ENCODE data around the gene HMCN2. TPM values are rescaled to one million over a fixed set of nuclear protein-coding genes. Genes with fewer than 3 reads are reported as not detected.

Gene HMCN2
- total and polyA plus RNA-seq, 2 experiments from 2014 or later = 0.50 to 0.54 TPM

DNA sequence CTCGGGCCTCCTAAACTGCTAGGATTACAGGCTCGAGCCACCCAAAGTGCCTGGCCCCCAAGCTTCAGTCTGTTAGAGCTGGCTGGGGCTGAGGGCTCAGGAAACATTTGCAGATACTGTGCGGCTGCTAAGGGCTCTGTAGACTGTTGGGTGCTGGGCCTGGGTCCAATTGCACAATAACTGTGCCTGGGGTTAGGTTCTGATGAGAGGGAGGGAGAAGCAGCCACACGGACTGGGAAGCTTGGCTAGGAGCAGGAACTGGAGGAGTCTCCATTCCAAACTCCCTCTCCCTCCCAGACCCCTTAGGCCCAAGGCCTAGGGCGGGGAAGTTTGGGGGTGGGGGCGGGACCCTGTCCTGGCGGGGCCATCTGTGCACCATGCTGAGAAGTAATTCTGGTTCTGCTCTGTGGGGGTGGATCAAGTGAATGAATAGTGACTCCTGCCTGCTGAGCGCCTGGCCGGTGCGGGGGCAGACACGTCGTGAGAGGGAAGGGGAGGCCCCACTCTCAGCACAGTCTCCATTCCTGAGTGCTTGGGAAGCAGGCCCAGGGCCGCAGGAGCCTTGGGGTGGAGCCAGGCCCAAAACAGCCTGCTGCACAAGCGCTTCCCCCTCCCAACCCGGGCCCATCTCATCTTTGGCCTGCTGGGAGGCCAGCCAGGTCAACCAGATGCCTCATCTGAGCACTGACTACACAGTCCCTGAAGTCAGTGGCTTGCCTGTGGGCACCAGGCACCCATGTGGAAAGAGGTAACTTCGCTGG is 180.7 kb downstream of the HMCN2 start:
- H3K36me3 ChIP-seq (replicated peaks; ENCODE audit: insufficient read depth, low read depth) = no peaks in the 10 kb centered on the region
- H3K4me1 ChIP-seq (ENCODE audit: insufficient read depth) = peaks cover 44% of the 10 kb centered on the region
- DNase-seq (ENCODE audit: low spot score) = peak; percentile 67

DNA sequence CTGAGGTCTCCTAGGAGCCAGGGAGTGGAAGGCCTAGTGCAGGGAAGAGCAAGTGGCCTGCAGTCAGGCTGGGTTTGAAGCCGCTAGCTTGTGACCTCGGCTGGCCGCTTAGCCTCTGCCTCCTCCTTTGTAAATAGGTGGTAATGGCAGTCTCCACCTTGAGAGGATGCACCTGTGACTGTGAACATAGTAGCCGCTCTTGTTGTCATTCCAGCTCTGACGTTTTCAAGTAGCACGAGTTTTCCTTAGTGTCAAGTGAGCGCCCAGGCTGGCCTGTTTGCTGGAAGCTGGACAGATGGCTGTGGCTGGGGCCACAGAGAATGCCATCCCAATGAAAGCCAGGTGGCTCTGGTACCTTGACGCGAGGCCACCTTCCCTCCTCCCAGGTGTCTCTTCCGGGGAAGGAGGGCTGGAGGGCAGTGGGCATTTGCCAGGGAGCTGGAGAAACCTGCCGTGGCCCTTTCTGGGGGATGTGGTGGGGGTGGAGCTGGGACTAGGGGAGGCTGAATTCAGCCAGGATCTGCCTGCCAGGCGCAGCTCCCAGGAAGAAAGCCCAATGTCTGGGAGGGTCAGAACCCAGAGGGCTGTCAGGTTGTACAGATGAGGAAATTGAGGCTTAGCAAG is 181.7 kb downstream of the HMCN2 start:
- Histone ChIP-seq H3K4me2 (peak overlapping the region; percentile 99), H3K4me1 (ENCODE audit: insufficient read depth) (peaks cover 54% of the 10 kb centered on the region), H3K9me2 (replicated peaks; ENCODE audit: insufficient read depth) (no peaks in the 10 kb centered on the region), H3K27ac (peak overlapping the region; percentile 92), H3K36me3 (replicated peaks; ENCODE audit: insufficient read depth, low read depth) (no peaks in the 10 kb centered on the region), H3K4me3 (no peak overlapping the region), H3K9me3 (ENCODE audit: low read depth) (no peaks in the 10 kb centered on the region), H4K20me1 (ENCODE audit: insufficient read depth, poor library complexity, severe bottlenecking) (no peaks in the 10 kb centered on the region), H2AFZ (no peak overlapping the region), H3K79me2 (peaks cover 24% of the 10 kb centered on the region), H3K27me3 (no peaks in the 10 kb centered on the region)
- TF ChIP-seq EZH2phosphoT487 (IDR thresholded peaks at IDR 0.05; ENCODE audit: low read depth, severe bottlenecking, unreplicated experiment) (no peak), EZH2 (IDR thresholded peaks at IDR 0.05; ENCODE audit: borderline replicate concordance) (no peak)
- TF ChIP-seq, protein P1, sequence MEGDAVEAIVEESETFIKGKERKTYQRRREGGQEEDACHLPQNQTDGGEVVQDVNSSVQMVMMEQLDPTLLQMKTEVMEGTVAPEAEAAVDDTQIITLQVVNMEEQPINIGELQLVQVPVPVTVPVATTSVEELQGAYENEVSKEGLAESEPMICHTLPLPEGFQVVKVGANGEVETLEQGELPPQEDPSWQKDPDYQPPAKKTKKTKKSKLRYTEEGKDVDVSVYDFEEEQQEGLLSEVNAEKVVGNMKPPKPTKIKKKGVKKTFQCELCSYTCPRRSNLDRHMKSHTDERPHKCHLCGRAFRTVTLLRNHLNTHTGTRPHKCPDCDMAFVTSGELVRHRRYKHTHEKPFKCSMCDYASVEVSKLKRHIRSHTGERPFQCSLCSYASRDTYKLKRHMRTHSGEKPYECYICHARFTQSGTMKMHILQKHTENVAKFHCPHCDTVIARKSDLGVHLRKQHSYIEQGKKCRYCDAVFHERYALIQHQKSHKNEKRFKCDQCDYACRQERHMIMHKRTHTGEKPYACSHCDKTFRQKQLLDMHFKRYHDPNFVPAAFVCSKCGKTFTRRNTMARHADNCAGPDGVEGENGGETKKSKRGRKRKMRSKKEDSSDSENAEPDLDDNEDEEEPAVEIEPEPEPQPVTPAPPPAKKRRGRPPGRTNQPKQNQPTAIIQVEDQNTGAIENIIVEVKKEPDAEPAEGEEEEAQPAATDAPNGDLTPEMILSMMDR (IDR thresholded peaks at IDR 0.05; ENCODE audit: poor library complexity) = no peak
- WGBS (ENCODE audit: low lambda C conversion rate, missing lambda C conversion rate) = 84% methylated on average over 12 of the region's 12 CpGs
- no peak for DNase-seq (ENCODE audit: low spot score)

More for the DNA sequence above, 180.7 kb downstream of the HMCN2 start:
- peak overlapping the region; percentile 85 for H3K4me3 ChIP-seq
- peak overlapping the region; percentile 99 for H3K4me2 ChIP-seq
- TF ChIP-seq, protein P1 (IDR thresholded peaks at IDR 0.05; ENCODE audit: poor library complexity) = no peak
- no peak for TF ChIP-seq EZH2 (IDR thresholded peaks at IDR 0.05; ENCODE audit: borderline replicate concordance)
- no peak for TF ChIP-seq EZH2phosphoT487 (IDR thresholded peaks at IDR 0.05; ENCODE audit: low read depth, severe bottlenecking, unreplicated experiment)
- H4K20me1 ChIP-seq (ENCODE audit: insufficient read depth, poor library complexity, severe bottlenecking) = no peaks in the 10 kb centered on the region
- peak overlapping the region; percentile 42 for H2AFZ ChIP-seq
- H3K9me2 ChIP-seq (replicated peaks; ENCODE audit: insufficient read depth) = no peaks in the 10 kb centered on the region
- H3K79me2 ChIP-seq = peaks cover 24% of the 10 kb centered on the region
- no peaks in the 10 kb centered on the region for H3K9me3 ChIP-seq (ENCODE audit: low read depth)
- 54% methylated on average over 16 of the region's 16 CpGs for WGBS (ENCODE audit: low lambda C conversion rate, missing lambda C conversion rate)
- no peaks in the 10 kb centered on the region for H3K27me3 ChIP-seq
- H3K27ac ChIP-seq = peak overlapping the region; percentile 92

DNA sequence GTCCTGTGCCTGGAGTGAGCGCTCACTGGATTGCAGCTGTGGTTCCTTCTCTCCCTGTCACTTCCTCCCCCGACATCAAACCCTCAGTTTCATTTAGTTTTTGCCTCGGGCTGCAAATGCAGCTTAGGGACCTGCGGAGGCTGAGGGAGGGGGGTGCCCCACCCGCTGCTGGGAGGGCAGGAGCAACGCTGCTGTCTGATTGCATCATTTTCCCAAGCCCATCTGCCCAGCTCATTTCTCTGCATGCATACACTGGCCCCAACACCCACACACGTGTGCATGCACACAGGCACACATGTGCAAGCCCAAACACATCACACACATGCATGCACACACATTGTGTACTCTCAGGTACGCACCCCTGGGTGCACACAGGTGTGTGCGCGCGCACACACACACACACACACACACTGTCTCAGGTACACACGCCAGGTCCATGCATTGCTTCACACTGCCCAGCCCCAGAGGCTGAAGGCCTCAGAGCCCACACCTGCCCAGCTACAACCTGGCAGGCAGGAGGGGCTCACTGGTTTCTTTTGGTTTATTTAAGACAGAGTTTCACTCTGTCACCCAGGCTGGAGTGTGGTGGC is 182.6 kb downstream of the HMCN2 start:
- DNase-seq (ENCODE audit: low spot score) = no peak
- 54% methylated on average over 12 of the region's 12 CpGs for WGBS (ENCODE audit: low lambda C conversion rate, missing lambda C conversion rate)
- peak overlapping the region; percentile 99 for H3K4me2 ChIP-seq
- H2AFZ ChIP-seq = no peak overlapping the region
- H3K79me2 ChIP-seq = peaks cover 24% of the 10 kb centered on the region
- H3K36me3 ChIP-seq (replicated peaks; ENCODE audit: insufficient read depth, low read depth) = no peaks in the 10 kb centered on the region
- no peaks in the 10 kb centered on the region for H3K9me3 ChIP-seq (ENCODE audit: low read depth)
- H3K27ac ChIP-seq = peak overlapping the region; percentile 40
- peaks cover 54% of the 10 kb centered on the region for H3K4me1 ChIP-seq (ENCODE audit: insufficient read depth)
- no peaks in the 10 kb centered on the region for H3K9me2 ChIP-seq (replicated peaks; ENCODE audit: insufficient read depth)
- TF ChIP-seq EZH2phosphoT487 (IDR thresholded peaks at IDR 0.05; ENCODE audit: low read depth, severe bottlenecking, unreplicated experiment) = no peak
- TF ChIP-seq, protein P1 (IDR thresholded peaks at IDR 0.05; ENCODE audit: poor library complexity) = no peak
- no peak for TF ChIP-seq EZH2 (IDR thresholded peaks at IDR 0.05; ENCODE audit: borderline replicate concordance)
- no peak overlapping the region for H3K4me3 ChIP-seq
- no peaks in the 10 kb centered on the region for H3K27me3 ChIP-seq
- no peaks in the 10 kb centered on the region for H4K20me1 ChIP-seq (ENCODE audit: insufficient read depth, poor library complexity, severe bottlenecking)

All from hepatocyte (in vitro differentiated cells).